Peyer's patch (tissue), 4 donors: ENCODE data around the gene GALNT17. TPM values are rescaled to one million over a fixed set of nuclear protein-coding genes. Genes with fewer than 3 reads are reported as not detected.

Source experiments
- DNase-seq, 3 donors: peaks; one replicate each; pipeline ENCODE4 v3.0.0-alpha.2; 2017 to 2019
- H3K27ac ChIP-seq, 4 donors: fragments of 200-600 bp; sonication (generic); one replicate each; pipeline ENCODE4 v1.5.1; 2016 to 2019
- H3K27me3 ChIP-seq, 2 donors: fragments of 200-600 bp; sonication (generic); one replicate each; pipeline ENCODE4 v1.5.1; 2019
- H3K36me3 ChIP-seq, 3 donors: fragments of 200-600 bp; sonication (generic); one replicate each; pipeline ENCODE4 v1.5.1; 2016 to 2019
- H3K4me1 ChIP-seq, 4 donors: fragments of 200-600 bp; sonication (generic); one replicate each; pipeline ENCODE4 v1.5.1; 2016 to 2019
- H3K4me3 ChIP-seq, 4 donors: fragments of 200-600 bp; sonication (generic); 1 replicate in 3 of 4; 2 replicates in 1 of 4; pipeline ENCODE4 v1.5.1; 2016 to 2019; ENCODE audit warnings: mild to moderate bottlenecking in 1 of 4
- H3K9me3 ChIP-seq, 4 donors: fragments of 200-600 bp; sonication (generic); one replicate each; pipeline ENCODE4 v1.5.1; 2016 to 2019; ENCODE audit warnings: mild to moderate bottlenecking in 1 of 4
- POLR2A ChIP-seq, 2 donors: fragments of 450-650 bp; IDR thresholded peaks; one replicate each; pipeline ENCODE4 v1.5.1; 2017; ENCODE audit warnings: antibody characterized with exemption in 2 of 2, mild to moderate bottlenecking in 2 of 2, moderate library complexity in 2 of 2
- total RNA-seq, 4 donors: library from RNA; depleted of rRNA; stranded (reverse); fragments of >200 nt; gene quantifications; one replicate each; pipeline ENCODE4 v1.1.0, GENCODE V29; 2016
- TF ChIP-seq, protein P1 (sequence below), 6 experiments: fragments of 450-650 bp in 4 of 6; fragments of 200-600 bp in 2 of 6; sonication (generic) in 1 of 6; IDR thresholded peaks; one replicate each; pipeline ENCODE4 v1.5.1; 2017 to 2019; ENCODE audit warnings: antibody characterized with exemption in 6 of 6, mild to moderate bottlenecking in 3 of 6, moderate library complexity in 1 of 6

The GALNT17 gene
- total RNA-seq, 4 donors from 2014 or later, result 0.88 to 17.3 (median 2.3) TPM

DNA sequence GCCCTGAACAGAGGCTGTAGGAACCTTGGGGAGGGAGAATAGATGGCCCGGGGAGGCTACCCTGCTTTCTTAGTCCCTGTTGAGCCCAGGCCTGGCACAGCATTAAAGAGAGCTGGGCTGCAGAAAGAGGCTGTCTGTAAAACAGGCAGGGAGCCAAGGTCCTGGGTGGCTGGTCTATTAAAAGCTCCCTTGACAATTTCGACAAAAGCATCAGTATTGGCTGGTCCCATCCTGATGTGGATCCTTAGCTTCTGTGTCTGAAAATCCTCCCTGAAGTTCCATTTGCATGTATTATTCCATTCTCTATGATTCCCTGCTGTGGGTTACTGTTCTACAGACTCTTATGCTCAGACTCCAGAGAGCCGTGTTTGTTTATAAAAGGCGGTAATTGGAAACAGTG lies 158.5 kb downstream of the GALNT17 start:
- H3K27ac ChIP-seq, result no peak overlapping the region
- TF ChIP-seq, protein P1, sequence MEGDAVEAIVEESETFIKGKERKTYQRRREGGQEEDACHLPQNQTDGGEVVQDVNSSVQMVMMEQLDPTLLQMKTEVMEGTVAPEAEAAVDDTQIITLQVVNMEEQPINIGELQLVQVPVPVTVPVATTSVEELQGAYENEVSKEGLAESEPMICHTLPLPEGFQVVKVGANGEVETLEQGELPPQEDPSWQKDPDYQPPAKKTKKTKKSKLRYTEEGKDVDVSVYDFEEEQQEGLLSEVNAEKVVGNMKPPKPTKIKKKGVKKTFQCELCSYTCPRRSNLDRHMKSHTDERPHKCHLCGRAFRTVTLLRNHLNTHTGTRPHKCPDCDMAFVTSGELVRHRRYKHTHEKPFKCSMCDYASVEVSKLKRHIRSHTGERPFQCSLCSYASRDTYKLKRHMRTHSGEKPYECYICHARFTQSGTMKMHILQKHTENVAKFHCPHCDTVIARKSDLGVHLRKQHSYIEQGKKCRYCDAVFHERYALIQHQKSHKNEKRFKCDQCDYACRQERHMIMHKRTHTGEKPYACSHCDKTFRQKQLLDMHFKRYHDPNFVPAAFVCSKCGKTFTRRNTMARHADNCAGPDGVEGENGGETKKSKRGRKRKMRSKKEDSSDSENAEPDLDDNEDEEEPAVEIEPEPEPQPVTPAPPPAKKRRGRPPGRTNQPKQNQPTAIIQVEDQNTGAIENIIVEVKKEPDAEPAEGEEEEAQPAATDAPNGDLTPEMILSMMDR (IDR thresholded peaks at IDR 0.05), result no peak
- TF ChIP-seq POLR2A (IDR thresholded peaks at IDR 0.05), result no peak
- H3K4me1 ChIP-seq, result no peaks in the 10 kb centered on the region
- H3K4me3 ChIP-seq, result no peak overlapping the region
- H3K27me3 ChIP-seq, result no peaks in the 10 kb centered on the region
- no peaks in the 10 kb centered on the region for H3K36me3 ChIP-seq
- H3K9me3 ChIP-seq, result no peaks in the 10 kb centered on the region
- no peak for DNase-seq

DNA sequence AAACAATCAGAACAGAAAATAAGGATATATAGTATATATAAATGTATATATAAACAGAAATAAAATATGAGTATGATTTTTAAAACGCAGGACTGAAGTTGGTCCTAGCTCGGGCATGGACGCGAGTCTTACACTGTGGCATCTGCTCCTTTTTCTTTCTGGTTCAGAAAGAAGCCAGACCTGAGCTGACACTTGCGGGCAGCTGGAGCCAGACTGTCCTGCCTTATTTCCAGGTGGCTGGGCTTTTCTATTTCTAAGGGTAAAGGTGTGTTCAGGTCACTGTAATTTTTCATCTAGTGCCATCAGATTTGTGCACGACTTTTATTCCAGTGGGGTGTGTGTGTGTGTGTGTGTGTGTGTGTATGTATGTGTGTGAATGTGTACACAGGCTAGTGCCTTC lies 166.4 kb downstream of the GALNT17 start:
- Histone ChIP-seq H3K9me3 (no peaks in the 10 kb centered on the region), H3K27ac (no peak overlapping the region), H3K4me1 (no peaks in the 10 kb centered on the region), H3K36me3 (no peaks in the 10 kb centered on the region), H3K4me3 (no peak overlapping the region), H3K27me3 (no peaks in the 10 kb centered on the region)
- no peak for DNase-seq
- TF ChIP-seq, protein P1 (IDR thresholded peaks at IDR 0.05), result no peak
- TF ChIP-seq POLR2A (IDR thresholded peaks at IDR 0.05), result no peak

DNA sequence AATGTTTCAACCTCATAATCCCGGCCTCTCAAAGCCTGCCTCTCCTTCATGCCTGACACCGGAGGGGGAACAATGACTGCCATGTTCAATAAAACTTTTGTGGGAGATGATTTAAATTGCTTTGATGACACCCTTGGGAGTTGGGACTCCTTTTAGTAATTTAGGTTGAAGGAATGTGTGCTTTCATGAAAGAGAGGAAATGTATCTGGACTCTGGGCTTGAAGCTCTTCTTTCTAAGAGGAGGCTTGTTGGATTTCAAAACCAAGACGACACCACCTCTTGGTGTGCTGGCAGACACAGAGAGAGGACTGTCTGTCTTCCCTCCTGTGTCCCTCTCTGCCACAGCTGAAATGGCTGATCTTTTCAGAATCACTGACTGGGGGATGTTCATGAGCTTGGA lies 168.1 kb downstream of the GALNT17 start:
- Histone ChIP-seq H3K27ac (no peak overlapping the region), H3K4me3 (no peak overlapping the region), H3K4me1 (no peaks in the 10 kb centered on the region), H3K9me3 (no peaks in the 10 kb centered on the region), H3K27me3 (no peaks in the 10 kb centered on the region), H3K36me3 (no peaks in the 10 kb centered on the region)
- TF ChIP-seq POLR2A (IDR thresholded peaks at IDR 0.05), result no peak
- TF ChIP-seq, protein P1 (IDR thresholded peaks at IDR 0.05), result no peak
- no peak for DNase-seq

DNA sequence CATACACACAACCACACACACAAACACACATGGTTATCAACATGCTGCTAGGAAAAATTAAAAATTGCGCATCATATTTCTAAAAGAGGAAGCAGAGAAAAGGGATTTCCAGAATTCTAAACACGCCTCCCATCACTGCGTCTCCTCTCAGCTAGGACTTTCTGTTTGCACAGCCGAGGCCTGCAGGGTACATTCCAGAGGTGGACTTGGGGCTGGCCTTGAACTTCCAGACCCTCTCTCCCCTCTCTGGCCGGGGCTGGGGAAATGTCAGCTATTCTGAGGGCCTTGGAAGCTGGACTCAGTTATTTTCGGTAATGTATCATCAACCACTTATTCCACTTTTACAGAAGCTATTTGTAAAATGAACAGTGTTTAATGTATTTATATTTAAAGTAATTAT lies 168.7 kb downstream of the GALNT17 start:
- H3K4me3 ChIP-seq, result no peak overlapping the region
- no peak overlapping the region for H3K27ac ChIP-seq
- no peaks in the 10 kb centered on the region for H3K9me3 ChIP-seq
- H3K36me3 ChIP-seq, result no peaks in the 10 kb centered on the region
- DNase-seq, result no peak
- H3K4me1 ChIP-seq, result no peaks in the 10 kb centered on the region
- H3K27me3 ChIP-seq, result no peaks in the 10 kb centered on the region
- TF ChIP-seq POLR2A (IDR thresholded peaks at IDR 0.05), result no peak

DNA sequence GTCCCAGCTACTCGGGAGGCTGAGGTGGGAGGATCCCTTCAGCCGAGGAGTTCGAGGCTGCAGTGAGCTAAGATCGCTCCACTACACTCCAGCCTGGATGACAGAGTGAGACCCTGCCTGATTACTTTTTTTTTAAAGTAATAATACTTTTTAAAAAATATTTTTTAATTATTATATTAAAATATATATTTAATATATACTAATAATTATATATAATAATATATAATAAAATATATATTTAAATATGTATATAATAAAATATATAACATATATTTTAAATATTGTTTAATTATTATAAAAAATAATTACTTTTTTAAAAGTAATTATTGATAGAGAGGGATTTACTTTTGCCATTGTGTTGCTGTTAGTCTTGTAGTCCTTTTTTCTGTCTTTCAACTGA lies 169.2 kb downstream of the GALNT17 start:
- no peaks in the 10 kb centered on the region for H3K27me3 ChIP-seq
- no peak for DNase-seq
- TF ChIP-seq, protein P1 (IDR thresholded peaks at IDR 0.05), result no peak
- TF ChIP-seq POLR2A (IDR thresholded peaks at IDR 0.05), result no peak
- no peaks in the 10 kb centered on the region for H3K36me3 ChIP-seq
- H3K4me1 ChIP-seq, result no peaks in the 10 kb centered on the region
- no peaks in the 10 kb centered on the region for H3K9me3 ChIP-seq
- no peak overlapping the region for H3K27ac ChIP-seq
- H3K4me3 ChIP-seq, result no peak overlapping the region

DNA sequence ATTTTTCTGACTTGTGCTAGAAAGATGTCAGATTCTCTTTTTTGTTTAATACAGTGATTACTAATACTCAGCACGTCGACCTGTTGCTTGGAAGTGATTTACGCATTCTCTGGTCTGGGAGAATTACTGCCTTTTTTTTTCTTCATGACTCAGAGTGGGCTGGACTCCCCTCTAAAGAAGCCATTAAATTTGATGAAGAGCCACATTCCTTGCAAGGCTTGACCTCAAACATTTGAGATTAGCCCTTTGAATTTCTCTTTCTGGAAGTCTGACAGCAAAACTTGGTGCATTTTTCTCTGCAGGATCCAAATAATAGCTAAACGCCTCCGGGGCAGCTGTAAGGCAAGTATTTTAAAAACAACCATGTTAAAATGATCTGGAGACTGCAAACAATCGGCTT lies 171.6 kb downstream of the GALNT17 start:
- no peak overlapping the region for H3K4me3 ChIP-seq
- no peak for DNase-seq
- no peaks in the 10 kb centered on the region for H3K4me1 ChIP-seq
- TF ChIP-seq POLR2A (IDR thresholded peaks at IDR 0.05), result no peak
- TF ChIP-seq, protein P1 (IDR thresholded peaks at IDR 0.05), result no peak
- H3K36me3 ChIP-seq, result no peaks in the 10 kb centered on the region
- no peaks in the 10 kb centered on the region for H3K27me3 ChIP-seq
- no peaks in the 10 kb centered on the region for H3K9me3 ChIP-seq
- H3K27ac ChIP-seq, result no peak overlapping the region
